K562 (cell line): ENCODE measurements around the gene BNIP5. TPM values are rescaled to one million over a fixed set of nuclear protein-coding genes. Genes with fewer than 3 reads are reported as not detected.

Experiments
- CHD2 ChIP-seq: IDR thresholded peaks from 2 replicates; pipeline ENCODE4 v1.6.1; 2011; ENCODE audit warnings: low read depth, low read length
- ERF ChIP-seq: fragments of 450-650 bp; formaldehyde crosslinking; IDR thresholded peaks from 2 replicates; pipeline ENCODE4 v1.4.0; 2020; ENCODE audit warnings: mild to moderate bottlenecking, mixed read lengths
- RB1 ChIP-seq: fragments of 450-650 bp; IDR thresholded peaks from 2 replicates; pipeline ENCODE4 v1.6.1; 2017; ENCODE audit warnings: low read depth, mild to moderate bottlenecking
- SNIP1 ChIP-seq: fragments of 450-650 bp; IDR thresholded peaks from 2 replicates; pipeline ENCODE4 v1.7.1; 2017; ENCODE audit warnings: low read depth, mild to moderate bottlenecking
- ZFX ChIP-seq: sonication (generic); formaldehyde crosslinking; IDR thresholded peaks from 2 replicates; pipeline ENCODE4 v1.8.0; 2022; ENCODE audit warnings: mild to moderate bottlenecking, missing genetic modification reagents, moderate library complexity
- ZNF561 ChIP-seq: fragments of 450-650 bp; formaldehyde crosslinking; conservative IDR thresholded peaks from 2 replicates; pipeline ENCODE4 v1.4.0; 2020; ENCODE audit warnings: mild to moderate bottlenecking, moderate library complexity
- polyA plus RNA-seq, 8 experiments: library from polyadenylated mRNA; depleted of rRNA in 4 of 8; stranded (reverse) in 5 of 8; unstranded in 3 of 8; fragments of >200 nt; fragmentation: Nextera tagmentation in 2 of 8; fragmentation: Illumina TruSeq in 1 of 8; extraction: Ambion mirVana in 2 of 8; extraction: Trizol in 1 of 8; gene quantifications; 2 replicates each; pipeline versions ENCODE4 v1.2.1 to v1.2.3, GENCODE V29; 2011 to 2014; ENCODE audit warnings: inconsistent platforms in 1 of 8, missing spikeins in 1 of 8
- total RNA-seq, 7 experiments: library from RNA; depleted of rRNA in 6 of 7; stranded (reverse); fragments of >200 nt in 6 of 7; fragmentation: Illumina TruSeq in 2 of 7; extraction: Trizol in 2 of 7; gene quantifications; 2 replicates each; pipeline versions ENCODE4 v1.2.1 to v1.2.3, GENCODE V29; 2011 to 2021; ENCODE audit warnings: low replicate concordance in 1 of 7
- TF ChIP-seq, protein P1 (sequence below), 2 experiments: fragments of 450-650 bp; formaldehyde crosslinking in 1 of 2; IDR thresholded peaks; 2 replicates each; pipeline versions ENCODE4 v1.4.0 to v1.6.1; 2014 to 2020; ENCODE audit warnings: mild to moderate bottlenecking in 2 of 2, borderline replicate concordance in 1 of 2, low read depth in 1 of 2
- TF ChIP-seq, protein P2 (sequence below), 2 experiments: fragments of 200-800 bp in 1 of 2; sonication (Bioruptor generic) in 1 of 2; sonication (generic) in 1 of 2; formaldehyde crosslinking in 1 of 2; IDR thresholded peaks in 1 of 2; conservative IDR thresholded peaks in 1 of 2; 2 replicates each; pipeline versions ENCODE4 v1.5.0 to v1.6.1; 2016 to 2020; ENCODE audit warnings: missing compliant biosample characterization in 1 of 2, missing genetic modification characterization in 1 of 2, missing genetic modification reagents in 1 of 2
- TF ChIP-seq, protein P3 (sequence below): fragments of 450-650 bp; IDR thresholded peaks from 2 replicates; pipeline ENCODE4 v1.6.1; 2016
- TF ChIP-seq, protein P4 (sequence below): fragments of 450-650 bp; IDR thresholded peaks from 2 replicates; pipeline ENCODE4 v1.6.1; 2016; ENCODE audit warnings: missing biosample characterization, missing genetic modification characterization
- TF ChIP-seq, protein P5 (sequence below), 2 experiments: fragments of 450-650 bp; IDR thresholded peaks; 2 replicates each; pipeline ENCODE4 v1.6.1; 2016

The BNIP5 gene
- total and polyA plus RNA-seq, 9 of the 15 experiments (the other 6 are each of a cell fraction or from before 2014, with no cell fraction given), result not detected

DNA sequence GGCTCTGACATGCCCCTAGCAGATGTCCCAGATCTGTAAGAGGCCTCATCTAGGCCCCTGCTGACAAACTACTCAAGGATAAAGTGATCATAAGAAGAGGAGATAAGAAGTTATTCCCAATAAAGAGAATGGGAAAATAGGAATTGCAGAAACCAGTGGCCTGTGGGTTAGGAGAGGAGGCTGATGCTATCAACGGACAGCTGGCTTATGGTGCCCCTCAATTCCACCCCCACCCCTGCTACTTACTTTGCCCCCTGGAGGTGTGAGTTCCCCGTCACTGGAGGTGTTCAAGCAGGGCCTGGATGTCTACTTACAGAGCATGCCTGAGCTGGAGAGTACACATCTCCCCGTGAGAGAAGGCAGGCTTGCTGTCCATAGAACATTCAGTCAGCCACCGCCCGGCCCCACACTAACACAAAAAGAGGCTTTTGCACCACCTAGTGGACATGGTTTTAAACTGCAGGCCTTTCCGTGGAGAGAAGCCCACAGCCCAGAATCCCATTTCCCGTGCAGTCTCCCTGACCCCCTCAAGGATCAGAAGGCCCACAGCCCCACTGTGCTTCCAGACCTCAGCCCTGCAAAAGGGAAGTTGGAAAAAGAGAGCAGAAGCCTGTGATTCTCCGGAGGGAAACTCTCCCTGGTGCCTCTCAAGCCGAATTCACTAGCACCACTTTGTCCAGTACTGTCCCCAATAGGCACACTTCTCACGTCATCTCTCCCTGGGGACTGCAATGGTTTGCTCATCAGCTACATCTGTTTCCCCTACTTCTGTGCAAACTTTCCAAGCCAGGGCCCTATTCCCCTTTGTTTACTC lies 23.8 kb upstream of the BNIP5 start (continued):
- TF ChIP-seq, protein P1, sequence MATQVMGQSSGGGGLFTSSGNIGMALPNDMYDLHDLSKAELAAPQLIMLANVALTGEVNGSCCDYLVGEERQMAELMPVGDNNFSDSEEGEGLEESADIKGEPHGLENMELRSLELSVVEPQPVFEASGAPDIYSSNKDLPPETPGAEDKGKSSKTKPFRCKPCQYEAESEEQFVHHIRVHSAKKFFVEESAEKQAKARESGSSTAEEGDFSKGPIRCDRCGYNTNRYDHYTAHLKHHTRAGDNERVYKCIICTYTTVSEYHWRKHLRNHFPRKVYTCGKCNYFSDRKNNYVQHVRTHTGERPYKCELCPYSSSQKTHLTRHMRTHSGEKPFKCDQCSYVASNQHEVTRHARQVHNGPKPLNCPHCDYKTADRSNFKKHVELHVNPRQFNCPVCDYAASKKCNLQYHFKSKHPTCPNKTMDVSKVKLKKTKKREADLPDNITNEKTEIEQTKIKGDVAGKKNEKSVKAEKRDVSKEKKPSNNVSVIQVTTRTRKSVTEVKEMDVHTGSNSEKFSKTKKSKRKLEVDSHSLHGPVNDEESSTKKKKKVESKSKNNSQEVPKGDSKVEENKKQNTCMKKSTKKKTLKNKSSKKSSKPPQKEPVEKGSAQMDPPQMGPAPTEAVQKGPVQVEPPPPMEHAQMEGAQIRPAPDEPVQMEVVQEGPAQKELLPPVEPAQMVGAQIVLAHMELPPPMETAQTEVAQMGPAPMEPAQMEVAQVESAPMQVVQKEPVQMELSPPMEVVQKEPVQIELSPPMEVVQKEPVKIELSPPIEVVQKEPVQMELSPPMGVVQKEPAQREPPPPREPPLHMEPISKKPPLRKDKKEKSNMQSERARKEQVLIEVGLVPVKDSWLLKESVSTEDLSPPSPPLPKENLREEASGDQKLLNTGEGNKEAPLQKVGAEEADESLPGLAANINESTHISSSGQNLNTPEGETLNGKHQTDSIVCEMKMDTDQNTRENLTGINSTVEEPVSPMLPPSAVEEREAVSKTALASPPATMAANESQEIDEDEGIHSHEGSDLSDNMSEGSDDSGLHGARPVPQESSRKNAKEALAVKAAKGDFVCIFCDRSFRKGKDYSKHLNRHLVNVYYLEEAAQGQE (IDR thresholded peaks at IDR 0.05; ENCODE audit: borderline replicate concordance), result peak; percentile 89
- TF ChIP-seq, protein P1 (CRISPR knock-in tag; IDR thresholded peaks at IDR 0.05; ENCODE audit: low read depth), result no peak
- TF ChIP-seq RB1 (peak; percentile 58), ZFX (CRISPR knock-in tag) (no peak), CHD2 (no peak), ZNF561 (no peak), SNIP1 (no peak), ERF (no peak)
- TF ChIP-seq, protein P2, sequence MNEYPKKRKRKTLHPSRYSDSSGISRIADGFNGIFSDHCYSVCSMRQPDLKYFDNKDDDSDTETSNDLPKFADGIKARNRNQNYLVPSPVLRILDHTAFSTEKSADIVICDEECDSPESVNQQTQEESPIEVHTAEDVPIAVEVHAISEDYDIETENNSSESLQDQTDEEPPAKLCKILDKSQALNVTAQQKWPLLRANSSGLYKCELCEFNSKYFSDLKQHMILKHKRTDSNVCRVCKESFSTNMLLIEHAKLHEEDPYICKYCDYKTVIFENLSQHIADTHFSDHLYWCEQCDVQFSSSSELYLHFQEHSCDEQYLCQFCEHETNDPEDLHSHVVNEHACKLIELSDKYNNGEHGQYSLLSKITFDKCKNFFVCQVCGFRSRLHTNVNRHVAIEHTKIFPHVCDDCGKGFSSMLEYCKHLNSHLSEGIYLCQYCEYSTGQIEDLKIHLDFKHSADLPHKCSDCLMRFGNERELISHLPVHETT (CRISPR knock-in tag; conservative IDR thresholded peaks at IDR 0.05 in 1 of 2, IDR thresholded peaks at IDR 0.05 in 1 of 2), result no peak
- TF ChIP-seq, protein P3, sequence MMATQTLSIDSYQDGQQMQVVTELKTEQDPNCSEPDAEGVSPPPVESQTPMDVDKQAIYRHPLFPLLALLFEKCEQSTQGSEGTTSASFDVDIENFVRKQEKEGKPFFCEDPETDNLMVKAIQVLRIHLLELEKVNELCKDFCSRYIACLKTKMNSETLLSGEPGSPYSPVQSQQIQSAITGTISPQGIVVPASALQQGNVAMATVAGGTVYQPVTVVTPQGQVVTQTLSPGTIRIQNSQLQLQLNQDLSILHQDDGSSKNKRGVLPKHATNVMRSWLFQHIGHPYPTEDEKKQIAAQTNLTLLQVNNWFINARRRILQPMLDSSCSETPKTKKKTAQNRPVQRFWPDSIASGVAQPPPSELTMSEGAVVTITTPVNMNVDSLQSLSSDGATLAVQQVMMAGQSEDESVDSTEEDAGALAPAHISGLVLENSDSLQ, result no peak
- TF ChIP-seq, protein P4, sequence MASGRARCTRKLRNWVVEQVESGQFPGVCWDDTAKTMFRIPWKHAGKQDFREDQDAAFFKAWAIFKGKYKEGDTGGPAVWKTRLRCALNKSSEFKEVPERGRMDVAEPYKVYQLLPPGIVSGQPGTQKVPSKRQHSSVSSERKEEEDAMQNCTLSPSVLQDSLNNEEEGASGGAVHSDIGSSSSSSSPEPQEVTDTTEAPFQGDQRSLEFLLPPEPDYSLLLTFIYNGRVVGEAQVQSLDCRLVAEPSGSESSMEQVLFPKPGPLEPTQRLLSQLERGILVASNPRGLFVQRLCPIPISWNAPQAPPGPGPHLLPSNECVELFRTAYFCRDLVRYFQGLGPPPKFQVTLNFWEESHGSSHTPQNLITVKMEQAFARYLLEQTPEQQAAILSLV (tag), result no peak
- TF ChIP-seq, protein P5, sequence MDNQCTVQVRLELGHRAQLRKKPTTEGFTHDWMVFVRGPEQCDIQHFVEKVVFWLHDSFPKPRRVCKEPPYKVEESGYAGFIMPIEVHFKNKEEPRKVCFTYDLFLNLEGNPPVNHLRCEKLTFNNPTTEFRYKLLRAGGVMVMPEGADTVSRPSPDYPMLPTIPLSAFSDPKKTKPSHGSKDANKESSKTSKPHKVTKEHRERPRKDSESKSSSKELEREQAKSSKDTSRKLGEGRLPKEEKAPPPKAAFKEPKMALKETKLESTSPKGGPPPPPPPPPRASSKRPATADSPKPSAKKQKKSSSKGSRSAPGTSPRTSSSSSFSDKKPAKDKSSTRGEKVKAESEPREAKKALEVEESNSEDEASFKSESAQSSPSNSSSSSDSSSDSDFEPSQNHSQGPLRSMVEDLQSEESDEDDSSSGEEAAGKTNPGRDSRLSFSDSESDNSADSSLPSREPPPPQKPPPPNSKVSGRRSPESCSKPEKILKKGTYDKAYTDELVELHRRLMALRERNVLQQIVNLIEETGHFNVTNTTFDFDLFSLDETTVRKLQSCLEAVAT (IDR thresholded peaks at IDR 0.05), result no peak
